IMR-90 (cell line): ENCODE data around the gene CTAGE4. TPM values are rescaled to one million over a fixed set of nuclear protein-coding genes. Genes with fewer than 3 reads are reported as not detected.

Source experiments
- polyA plus RNA-seq, 3 experiments: library from polyadenylated mRNA; depleted of rRNA; stranded (reverse); fragments of >200 nt; gene quantifications; 2 replicates each; pipeline ENCODE4 v1.2.3, GENCODE V29; 2012; ENCODE audit warnings: low replicate concordance in 1 of 3
- total RNA-seq: library from RNA; depleted of rRNA; stranded (reverse); fragments of >200 nt; gene quantifications from 2 replicates; pipeline ENCODE4 v1.2.3, GENCODE V29; 2012; rRNA removed

Gene CTAGE4
- total and polyA plus RNA-seq, 2 of the 4 experiments (the other 2 are of a cell fraction), result 0.03 TPM; not detected in 1

Other genes starting within 250 kb of the CTAGE4 start
- gene OR2F2, start 248.2 kb upstream of the CTAGE4 start, total RNA-seq, result not detected in 2 replicates
- gene OR2F2, start 248.2 kb upstream of the CTAGE4 start, polyA plus RNA-seq (2012; rRNA removed), result not detected in 2 replicates
- gene OR2F1, start 228.6 kb upstream of the CTAGE4 start, total RNA-seq, result not detected in 2 replicates
- gene OR2F1, start 228.6 kb upstream of the CTAGE4 start, polyA plus RNA-seq (2012; rRNA removed), result not detected in 2 replicates
- not detected in 2 replicates for gene OR6B1, start 183.1 kb upstream of the CTAGE4 start, total RNA-seq
- gene OR6B1, start 183.1 kb upstream of the CTAGE4 start, polyA plus RNA-seq (2012; rRNA removed), result not detected in 2 replicates
- not detected in 2 replicates for gene OR2A5, start 134.5 kb upstream of the CTAGE4 start, total RNA-seq
- gene OR2A5, start 134.5 kb upstream of the CTAGE4 start, polyA plus RNA-seq (2012; rRNA removed), result not detected in 2 replicates
- not detected in 2 replicates for gene OR2A25, start 113.7 kb upstream of the CTAGE4 start, total RNA-seq
- gene OR2A25, start 113.7 kb upstream of the CTAGE4 start, polyA plus RNA-seq (2012; rRNA removed), result not detected in 2 replicates
- gene OR2A12, start 97.2 kb upstream of the CTAGE4 start, total RNA-seq, result not detected in 2 replicates
- gene OR2A12, start 97.2 kb upstream of the CTAGE4 start, polyA plus RNA-seq (2012; rRNA removed), result not detected in 2 replicates
- not detected in 2 replicates for gene OR2A2, start 73.9 kb upstream of the CTAGE4 start, total RNA-seq
- not detected in 2 replicates for gene OR2A2, start 73.9 kb upstream of the CTAGE4 start, polyA plus RNA-seq (2012; rRNA removed)
- not detected in 2 replicates for gene OR2A14, start 60.3 kb upstream of the CTAGE4 start, total RNA-seq
- not detected in 2 replicates for gene OR2A14, start 60.3 kb upstream of the CTAGE4 start, polyA plus RNA-seq (2012; rRNA removed)
- not detected in 2 replicates for gene ARHGEF35, start 12.4 kb downstream of the CTAGE4 start, total RNA-seq
- not detected in 2 replicates for gene ARHGEF35, start 12.4 kb downstream of the CTAGE4 start, polyA plus RNA-seq (2012; rRNA removed)
- gene OR2A42, start 56.1 kb downstream of the CTAGE4 start, total RNA-seq, result not detected in 2 replicates
- gene OR2A42, start 56.1 kb downstream of the CTAGE4 start, polyA plus RNA-seq (2012; rRNA removed), result not detected in 2 replicates
- not detected in 2 replicates for gene OR2A7, start 81.3 kb downstream of the CTAGE4 start, total RNA-seq
- not detected in 2 replicates for gene OR2A7, start 81.3 kb downstream of the CTAGE4 start, polyA plus RNA-seq (2012; rRNA removed)
- gene CTAGE8, start 85.8 kb downstream of the CTAGE4 start, total RNA-seq, result not detected in 2 replicates
- not detected in 2 replicates for gene CTAGE8, start 85.8 kb downstream of the CTAGE4 start, polyA plus RNA-seq (2012; rRNA removed)
- not detected in 2 replicates for gene OR2A1, start 129.0 kb downstream of the CTAGE4 start, total RNA-seq
- gene OR2A1, start 129.0 kb downstream of the CTAGE4 start, polyA plus RNA-seq (2012; rRNA removed), result not detected in 2 replicates
- under 0.01 TPM in 2 replicates for gene ARHGEF5, start 171.9 kb downstream of the CTAGE4 start, total RNA-seq
- 0.10 and 0.19 TPM in 2 replicates for gene ARHGEF5, start 171.9 kb downstream of the CTAGE4 start, polyA plus RNA-seq (2012; rRNA removed)
- not detected in 2 replicates for gene NOBOX, start 220.2 kb downstream of the CTAGE4 start, total RNA-seq
- gene NOBOX, start 220.2 kb downstream of the CTAGE4 start, polyA plus RNA-seq (2012; rRNA removed), result not detected in 2 replicates